Measurements from ENCODE around the gene MRPL50.

The MRPL50 gene

DNA sequence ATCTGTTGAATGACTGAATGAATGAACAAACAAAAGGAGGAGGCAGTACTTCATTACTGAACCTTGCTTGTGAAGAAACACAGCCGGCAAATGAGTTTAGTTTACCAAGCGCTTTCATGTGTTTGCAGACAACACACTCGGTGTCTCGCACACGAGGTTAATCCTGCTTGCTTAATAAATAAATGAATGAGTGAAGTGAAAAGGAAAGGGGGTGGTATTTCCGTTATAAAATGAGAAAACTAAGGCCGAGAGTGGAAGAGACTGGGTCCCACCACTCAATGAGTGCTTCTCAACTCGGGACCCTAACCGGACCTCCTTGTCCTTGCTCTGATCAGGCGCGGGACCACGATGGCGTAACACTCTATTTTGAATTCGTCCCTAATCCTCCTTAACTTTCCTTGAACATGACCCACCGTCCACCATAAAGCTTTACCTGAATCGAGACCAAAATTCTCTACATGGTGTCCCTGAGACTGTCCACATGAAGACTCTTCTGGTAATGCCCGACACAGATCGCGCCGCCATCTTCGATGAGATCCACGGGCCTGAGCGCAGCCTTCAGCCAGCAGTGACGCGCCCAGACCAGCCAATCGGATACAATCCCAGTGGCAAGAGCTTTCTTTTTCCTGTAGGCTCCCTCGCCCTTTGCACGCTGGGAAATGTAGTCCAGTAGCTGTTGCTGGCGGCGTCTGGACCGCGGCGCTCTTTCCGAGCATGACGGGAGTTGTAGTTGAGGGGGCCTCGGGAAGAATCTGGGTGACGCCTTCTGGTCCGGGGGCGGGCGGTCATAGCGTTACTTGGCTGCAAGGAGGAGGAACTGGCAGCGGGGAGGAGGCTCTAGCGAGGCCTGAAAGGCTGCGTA, at the start of gene MRPL50, which contains the start of gene ZNF189:
Gene MRPL50 (minus strand): TSS at position 551 of the 862 bp plus-strand sequence. CDS start 26 bp downstream, at position 525.
Gene ZNF189 (plus strand): TSS at position 784 of the 862 bp plus-strand sequence. CDS start 306 bp downstream, outside the sequence.
- peak; percentile 97 for DNase-seq (ENCODE audit: low read depth, low spot score)
- H3K4me1 ChIP-seq (ENCODE audit: insufficient read depth, insufficient read length): no peaks in the 10 kb centered on the region
- H3K9ac ChIP-seq (ENCODE audit: insufficient read length, low read depth): peak within 1 kb of the TSS; percentile 89
- TF ChIP-seq ZNF274 (IDR thresholded peaks at IDR 0.05; ENCODE audit: low read depth, low read length) (no peak), YY1 (IDR thresholded peaks at IDR 0.05; ENCODE audit: insufficient read depth, insufficient read length) (peak; percentile 87)
- peaks cover 35% of the 10 kb centered on the region for H3K9me3 ChIP-seq (ENCODE audit: insufficient read depth, low read length)
- peak within 1 kb of the TSS; percentile 85 for H3K4me3 ChIP-seq (ENCODE audit: insufficient read length, low read depth)
- peaks cover 63% of the 10 kb centered on the region for H3K36me3 ChIP-seq (ENCODE audit: insufficient read depth, insufficient read length, low read length)
- H3K27me3 ChIP-seq (ENCODE audit: insufficient read depth, insufficient read length): no peaks in the 10 kb centered on the region

DNA sequence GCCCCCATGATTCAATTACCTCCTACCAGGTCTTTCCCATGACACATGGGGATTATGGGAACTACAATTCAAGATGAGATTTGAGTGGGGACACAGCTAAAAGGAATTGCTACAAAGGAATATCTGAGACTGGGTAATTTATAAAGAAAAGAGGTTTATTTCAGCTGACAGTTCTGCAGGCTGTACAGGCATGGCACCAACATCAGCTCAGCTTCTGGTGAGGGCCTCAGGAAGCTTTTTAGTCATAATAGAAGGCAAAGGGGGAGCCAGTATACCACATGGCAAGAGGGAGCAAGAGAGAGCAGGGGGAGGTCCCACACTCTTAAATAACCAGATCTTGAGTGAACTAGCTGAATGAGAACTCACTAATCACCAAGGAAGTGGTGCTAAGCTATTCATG, 48.3 kb upstream of the MRPL50 start:
- Histone ChIP-seq H3K4me1 (ENCODE audit: insufficient read depth, insufficient read length) (no peaks in the 10 kb centered on the region), H3K9ac (ENCODE audit: insufficient read length, low read depth) (no peak overlapping the region), H3K9me3 (ENCODE audit: insufficient read depth, low read length) (peaks cover 13% of the 10 kb centered on the region), H3K36me3 (ENCODE audit: insufficient read depth, insufficient read length, low read length) (no peaks in the 10 kb centered on the region), H3K27me3 (ENCODE audit: insufficient read depth, insufficient read length) (no peaks in the 10 kb centered on the region), H3K4me3 (ENCODE audit: insufficient read length, low read depth) (no peak overlapping the region)
- TF ChIP-seq YY1 (IDR thresholded peaks at IDR 0.05; ENCODE audit: insufficient read depth, insufficient read length) (no peak), SUZ12 (IDR thresholded peaks at IDR 0.05; ENCODE audit: extremely low read depth, insufficient read depth, insufficient read length) (no peak), ZNF274 (IDR thresholded peaks at IDR 0.05; ENCODE audit: low read depth, low read length) (no peak)
- no peak for DNase-seq (ENCODE audit: low read depth, low spot score)

DNA sequence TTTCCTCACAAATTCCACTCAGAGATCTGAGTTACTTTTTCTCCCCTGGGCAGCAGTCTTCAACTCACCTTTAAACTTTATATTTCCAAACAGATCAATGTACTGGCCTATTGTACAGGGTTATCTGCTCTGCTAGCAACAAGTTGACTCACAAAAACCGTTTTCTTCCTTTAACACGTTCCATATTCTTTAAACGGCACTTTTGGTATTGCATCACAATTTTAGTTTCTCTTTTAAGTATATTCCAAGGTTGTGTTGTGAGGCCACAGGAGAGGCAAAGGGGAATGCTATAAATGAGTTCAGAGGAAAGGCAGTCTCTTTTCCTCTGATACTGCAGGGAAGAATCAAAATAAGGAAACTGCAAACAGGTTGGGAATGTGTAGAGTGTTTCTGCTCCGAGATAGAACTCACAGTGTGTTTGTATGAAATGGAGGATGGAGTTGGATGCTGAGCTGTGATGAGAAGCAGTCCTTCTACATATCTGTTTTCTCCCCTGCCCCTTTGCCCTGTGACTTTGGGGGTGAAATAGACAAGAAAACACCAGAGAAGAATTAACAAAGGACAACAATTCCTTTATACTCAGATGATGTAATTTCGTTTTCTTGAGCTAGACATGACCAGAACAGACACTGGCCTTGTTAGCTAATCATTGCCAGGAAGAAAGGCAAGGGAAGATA, 47.1 kb upstream of the MRPL50 start:
- no peaks in the 10 kb centered on the region for H3K36me3 ChIP-seq (ENCODE audit: insufficient read depth, insufficient read length, low read length)
- H3K9me3 ChIP-seq (ENCODE audit: insufficient read depth, low read length): peaks cover 4% of the 10 kb centered on the region; the same call in 1 of the 2 replicates
- no peak for DNase-seq (ENCODE audit: low read depth, low spot score)
- no peaks in the 10 kb centered on the region for H3K27me3 ChIP-seq (ENCODE audit: insufficient read depth, insufficient read length)
- no peaks in the 10 kb centered on the region for H3K4me1 ChIP-seq (ENCODE audit: insufficient read depth, insufficient read length)
- no peak overlapping the region for H3K4me3 ChIP-seq (ENCODE audit: insufficient read length, low read depth)
- no peak overlapping the region for H3K9ac ChIP-seq (ENCODE audit: insufficient read length, low read depth)
- TF ChIP-seq ZNF274 (IDR thresholded peaks at IDR 0.05; ENCODE audit: low read depth, low read length) (no peak), SUZ12 (IDR thresholded peaks at IDR 0.05; ENCODE audit: extremely low read depth, insufficient read depth, insufficient read length) (no peak), YY1 (IDR thresholded peaks at IDR 0.05; ENCODE audit: insufficient read depth, insufficient read length) (no peak)

DNA sequence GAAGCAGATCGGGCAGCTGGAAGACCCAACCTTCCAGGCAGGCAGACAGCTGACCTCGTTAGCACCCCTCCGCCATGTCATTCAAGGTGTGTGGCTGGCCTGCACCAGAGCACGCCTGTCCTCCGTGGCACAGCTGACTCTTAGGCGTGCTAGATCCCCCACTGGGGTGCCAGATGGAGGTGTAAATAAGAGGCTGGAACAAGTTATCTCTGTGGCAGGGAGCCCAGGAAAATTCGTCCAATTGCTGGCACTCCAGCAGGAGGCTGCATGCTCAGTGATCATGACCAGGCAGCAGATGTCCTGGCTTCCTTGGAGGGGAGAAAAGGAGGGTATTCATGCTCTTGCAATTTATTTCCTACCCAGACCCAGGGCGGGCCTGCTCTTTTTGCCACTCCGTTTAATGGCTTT, 45.0 kb upstream of the MRPL50 start:
- H3K27me3 ChIP-seq (ENCODE audit: insufficient read depth, insufficient read length): no peaks in the 10 kb centered on the region
- H3K4me1 ChIP-seq (ENCODE audit: insufficient read depth, insufficient read length): no peaks in the 10 kb centered on the region
- DNase-seq (ENCODE audit: low read depth, low spot score): no peak
- H3K36me3 ChIP-seq (ENCODE audit: insufficient read depth, insufficient read length, low read length): no peaks in the 10 kb centered on the region
- H3K4me3 ChIP-seq (ENCODE audit: insufficient read length, low read depth): no peak overlapping the region
- peaks cover 4% of the 10 kb centered on the region; the same call in 1 of the 2 replicates for H3K9me3 ChIP-seq (ENCODE audit: insufficient read depth, low read length)
- no peak overlapping the region for H3K9ac ChIP-seq (ENCODE audit: insufficient read length, low read depth)
- TF ChIP-seq ZNF274 (IDR thresholded peaks at IDR 0.05; ENCODE audit: low read depth, low read length): no peak
- TF ChIP-seq YY1 (IDR thresholded peaks at IDR 0.05; ENCODE audit: insufficient read depth, insufficient read length): no peak
- no peak for TF ChIP-seq SUZ12 (IDR thresholded peaks at IDR 0.05; ENCODE audit: extremely low read depth, insufficient read depth, insufficient read length)

DNA sequence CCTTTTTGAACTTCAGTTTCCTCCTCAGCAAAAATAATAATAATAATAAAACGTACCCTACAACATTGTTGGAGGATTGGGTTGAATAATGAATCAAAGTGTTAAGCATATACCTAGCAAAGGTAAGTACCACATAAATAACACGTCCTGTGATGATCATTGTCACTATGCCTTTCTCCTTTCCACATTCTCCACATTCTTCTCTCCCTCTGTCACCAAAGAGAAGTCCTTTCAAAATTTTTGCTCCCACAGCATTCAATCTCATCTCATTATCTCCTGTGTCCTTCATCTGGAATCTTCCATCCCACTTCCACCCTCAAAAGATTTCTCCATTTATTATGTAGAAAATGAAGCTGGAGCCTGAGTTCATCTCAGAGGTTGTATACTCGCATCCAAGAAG, 44.3 kb upstream of the MRPL50 start:
- DNase-seq (ENCODE audit: low read depth, low spot score): no peak
- no peaks in the 10 kb centered on the region for H3K27me3 ChIP-seq (ENCODE audit: insufficient read depth, insufficient read length)
- H3K9ac ChIP-seq (ENCODE audit: insufficient read length, low read depth): no peak overlapping the region
- peaks cover 4% of the 10 kb centered on the region; the same call in 1 of the 2 replicates for H3K9me3 ChIP-seq (ENCODE audit: insufficient read depth, low read length)
- TF ChIP-seq SUZ12 (IDR thresholded peaks at IDR 0.05; ENCODE audit: extremely low read depth, insufficient read depth, insufficient read length) (no peak), ZNF274 (IDR thresholded peaks at IDR 0.05; ENCODE audit: low read depth, low read length) (no peak), YY1 (IDR thresholded peaks at IDR 0.05; ENCODE audit: insufficient read depth, insufficient read length) (no peak)
- H3K4me1 ChIP-seq (ENCODE audit: insufficient read depth, insufficient read length): no peaks in the 10 kb centered on the region
- H3K36me3 ChIP-seq (ENCODE audit: insufficient read depth, insufficient read length, low read length): no peaks in the 10 kb centered on the region
- H3K4me3 ChIP-seq (ENCODE audit: insufficient read length, low read depth): no peak overlapping the region

DNA sequence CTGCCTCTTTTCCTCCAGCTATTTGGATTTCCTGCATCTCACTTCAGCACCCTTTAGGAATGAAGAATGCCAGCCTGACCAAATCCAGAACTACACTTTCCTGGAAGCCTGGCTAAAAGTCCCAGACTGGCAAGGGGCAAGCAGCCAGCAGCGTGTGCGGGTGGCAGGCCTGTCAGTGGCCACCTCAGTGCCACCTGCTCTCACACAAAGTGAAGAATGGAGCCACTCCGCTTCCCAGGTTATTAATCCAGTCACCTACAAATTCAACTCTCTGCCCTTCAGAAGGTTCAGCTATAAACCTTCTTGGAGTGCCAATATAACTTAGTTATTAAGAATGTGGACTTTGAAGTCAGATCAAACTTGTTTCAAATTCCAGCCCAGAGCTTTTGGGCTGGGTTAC, 43.9 kb upstream of the MRPL50 start:
- Histone ChIP-seq H3K36me3 (ENCODE audit: insufficient read depth, insufficient read length, low read length) (no peaks in the 10 kb centered on the region), H3K27me3 (ENCODE audit: insufficient read depth, insufficient read length) (no peaks in the 10 kb centered on the region), H3K4me1 (ENCODE audit: insufficient read depth, insufficient read length) (no peaks in the 10 kb centered on the region), H3K9ac (ENCODE audit: insufficient read length, low read depth) (no peak overlapping the region), H3K9me3 (ENCODE audit: insufficient read depth, low read length) (peaks cover 4% of the 10 kb centered on the region; the same call in 1 of the 2 replicates), H3K4me3 (ENCODE audit: insufficient read length, low read depth) (no peak overlapping the region)
- no peak for TF ChIP-seq SUZ12 (IDR thresholded peaks at IDR 0.05; ENCODE audit: extremely low read depth, insufficient read depth, insufficient read length)
- TF ChIP-seq ZNF274 (IDR thresholded peaks at IDR 0.05; ENCODE audit: low read depth, low read length): no peak
- no peak for DNase-seq (ENCODE audit: low read depth, low spot score)

DNA sequence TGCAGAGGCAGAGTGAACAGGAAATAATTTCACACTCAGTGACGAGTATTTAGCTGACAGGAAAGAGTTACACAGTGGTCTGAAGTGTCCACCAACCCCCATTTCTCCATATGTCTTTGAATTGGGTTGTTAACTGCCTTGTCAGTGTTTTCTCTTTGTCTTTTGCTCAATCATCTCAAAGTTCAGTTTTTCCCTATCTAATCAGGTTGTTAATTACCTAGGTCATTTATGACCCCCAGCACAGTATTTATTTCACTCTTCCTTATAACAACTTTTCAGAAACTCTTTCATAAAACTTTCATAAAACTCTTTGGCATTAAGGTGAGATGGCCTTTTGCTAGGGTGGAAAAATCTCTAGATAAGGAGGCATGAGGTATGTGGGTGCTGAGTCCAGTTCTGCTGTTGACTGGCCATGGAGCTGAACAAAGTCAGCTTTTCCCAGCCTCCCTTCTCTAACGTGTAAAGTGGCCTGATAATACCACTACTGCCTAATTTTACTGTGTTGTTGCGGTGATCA, 42.4 kb upstream of the MRPL50 start:
- H3K9me3 ChIP-seq (ENCODE audit: insufficient read depth, low read length): no peaks in the 10 kb centered on the region
- no peaks in the 10 kb centered on the region for H3K27me3 ChIP-seq (ENCODE audit: insufficient read depth, insufficient read length)
- no peak for DNase-seq (ENCODE audit: low read depth, low spot score)
- H3K36me3 ChIP-seq (ENCODE audit: insufficient read depth, insufficient read length, low read length): no peaks in the 10 kb centered on the region
- H3K4me1 ChIP-seq (ENCODE audit: insufficient read depth, insufficient read length): no peaks in the 10 kb centered on the region
- TF ChIP-seq YY1 (IDR thresholded peaks at IDR 0.05; ENCODE audit: insufficient read depth, insufficient read length): no peak
- no peak for TF ChIP-seq ZNF274 (IDR thresholded peaks at IDR 0.05; ENCODE audit: low read depth, low read length)
- TF ChIP-seq SUZ12 (IDR thresholded peaks at IDR 0.05; ENCODE audit: extremely low read depth, insufficient read depth, insufficient read length): no peak
- no peak overlapping the region for H3K4me3 ChIP-seq (ENCODE audit: insufficient read length, low read depth)
- H3K9ac ChIP-seq (ENCODE audit: insufficient read length, low read depth): no peak overlapping the region
